OCI-LY7 (cell line): ENCODE data around the gene MAP3K1. TPM values are rescaled to one million over a fixed set of nuclear protein-coding genes. Genes with fewer than 3 reads are reported as not detected.

Experiments
- BruUV-seq: library from RNA; stranded (reverse); fragments of 400-500 nt; replicated peaks from 2 replicates; lab custom pipeline; 2021; lab: Mats Ljungman, UMichigan
- CTCF ChIA-PET: fragments of 300-600 bp; sonication (Branson Sonifier 250); formaldehyde crosslinking; loops from one replicate; lab custom pipeline; 2022; ENCODE audit warnings: antibody characterized with exemption; ENCODE audit not compliant: unreplicated experiment; lab: Charles Lee
- POLR2A ChIA-PET: fragments of 300-600 bp; sonication (Branson Sonifier 250); formaldehyde crosslinking; loops from one replicate; lab custom pipeline; 2022; ENCODE audit warnings: antibody characterized with exemption; lab: Charles Lee
- DNase-seq: peaks from one replicate; pipeline ENCODE4 v3.0.0-alpha.2; 2015; ENCODE audit warnings: low spot score
- H2AFZ ChIP-seq: fragments of 200-600 bp; sonication (generic), shearing (Covaris generic); 2 replicates; pipeline ENCODE4 v1.6.1; 2014; ENCODE audit warnings: mild to moderate bottlenecking, antibody characterized with exemption, low read length, moderate library complexity
- H3K27ac ChIP-seq: fragments of 200-600 bp; sonication (generic); 2 replicates; pipeline ENCODE4 v1.5.1; 2014; ENCODE audit warnings: mixed run types, low read depth, mild to moderate bottlenecking, moderate library complexity, low read length, inconsistent platforms; ENCODE audit not compliant: poor library complexity, severe bottlenecking
- H3K36me3 ChIP-seq: fragments of 200-600 bp; sonication (generic); 2 replicates; pipeline ENCODE4 v1.6.1; 2014; ENCODE audit warnings: mild to moderate bottlenecking, antibody characterized with exemption, low read length, moderate library complexity, mixed read lengths; ENCODE audit not compliant: insufficient read depth
- H3K4me1 ChIP-seq: fragments of 200-600 bp; sonication (generic); 2 replicates; pipeline ENCODE4 v1.5.1; 2014; ENCODE audit warnings: mild to moderate bottlenecking, low read length; ENCODE audit not compliant: insufficient read depth, poor library complexity, severe bottlenecking
- H3K4me2 ChIP-seq: fragments of 200-600 bp; sonication (generic); 2 replicates; pipeline ENCODE4 v1.6.1; 2014; ENCODE audit warnings: mild to moderate bottlenecking, low read length
- H3K4me3 ChIP-seq: fragments of 200-600 bp; sonication (generic); 2 replicates; pipeline ENCODE4 v1.5.1; 2014; ENCODE audit warnings: mild to moderate bottlenecking, low read depth, low read length; ENCODE audit not compliant: poor library complexity, severe bottlenecking
- H3K79me2 ChIP-seq: fragments of 200-600 bp; sonication (generic); 2 replicates; pipeline ENCODE4 v1.6.1; 2016; ENCODE audit warnings: low read depth, mild to moderate bottlenecking, low read length, moderate library complexity, mixed read lengths; ENCODE audit not compliant: insufficient read depth
- H3K9me2 ChIP-seq: fragments of 200-600 bp; sonication (generic); 2 replicates; pipeline ENCODE4 v1.6.1; 2016; ENCODE audit warnings: mild to moderate bottlenecking, low read length, mixed read lengths; ENCODE audit not compliant: insufficient read depth
- H3K9me3 ChIP-seq: fragments of 200-600 bp; sonication (generic); 2 replicates; pipeline ENCODE4 v1.6.1; 2014; ENCODE audit warnings: mild to moderate bottlenecking, mixed run types, low read length, mixed read lengths
- H4K20me1 ChIP-seq: fragments of 200-600 bp; sonication (generic); 2 replicates; pipeline ENCODE4 v1.6.1; 2014; ENCODE audit warnings: mild to moderate bottlenecking, antibody characterized with exemption, low read length, moderate library complexity, mixed read lengths; ENCODE audit not compliant: insufficient read depth
- CTCF ChIP-seq: fragments of 200-600 bp; sonication (generic); conservative IDR thresholded peaks from 2 replicates; pipeline ENCODE4 v1.5.1; 2014; ENCODE audit warnings: mild to moderate bottlenecking, antibody characterized with exemption, low read length, moderate library complexity, mixed read lengths
- EZH2phosphoT487 ChIP-seq: fragments of 200-600 bp; sonication (generic); IDR thresholded peaks from 2 replicates; pipeline ENCODE4 v1.6.1; 2018; ENCODE audit warnings: low read depth, borderline replicate concordance, mild to moderate bottlenecking, mixed run types, antibody characterized with exemption, low read length, moderate library complexity, mixed read lengths
- intact Hi-C: fragments of 100-400 bp; cut with micrococcal nuclease; formaldehyde crosslinking; loops from one replicate; pipeline ENCODE4 v1.10.0; 2022; ENCODE audit not compliant: unreplicated experiment
- total RNA-seq, 2 experiments: library from RNA; depleted of rRNA in 1 of 2; stranded (reverse); fragments of >200 nt in 1 of 2; shearing (Covaris generic) in 1 of 2; gene quantifications; 2 replicates each; pipeline ENCODE4 v1.2.3, GENCODE V29; 2014 to 2022

Gene MAP3K1
- total RNA-seq, 2 experiments from 2014 or later = 29.4 to 29.9 TPM

DNA sequence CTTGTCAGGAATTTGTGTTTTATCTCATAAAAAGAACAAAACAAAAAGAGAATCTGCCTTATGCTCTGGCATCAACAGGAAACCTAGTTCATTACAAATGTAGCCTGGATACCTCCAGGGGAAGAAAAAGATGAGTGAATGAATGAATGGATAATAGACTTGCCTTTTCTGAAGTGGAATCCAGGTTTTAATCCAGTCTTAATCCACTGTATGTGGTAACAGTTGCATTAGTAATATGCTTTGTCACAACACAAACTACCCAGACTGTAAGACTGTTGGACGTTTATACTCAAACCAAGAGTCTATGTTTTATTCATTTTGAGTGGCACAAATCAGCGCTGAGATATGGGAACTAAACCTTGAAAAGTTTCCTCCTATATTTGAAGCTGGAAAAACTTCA is 32.1 kb upstream of the MAP3K1 start:
- no peaks in the 10 kb centered on the region for H3K79me2 ChIP-seq
- no peak overlapping the region for H3K4me2 ChIP-seq
- no peaks in the 10 kb centered on the region for H4K20me1 ChIP-seq
- intact Hi-C loops = no loop called here
- H3K9me2 ChIP-seq = no peaks in the 10 kb centered on the region
- TF ChIP-seq CTCF (no peak), EZH2phosphoT487 (no peak)
- H2AFZ ChIP-seq = no peak overlapping the region
- no peak overlapping the region for H3K27ac ChIP-seq
- H3K4me3 ChIP-seq = no peak overlapping the region
- H3K9me3 ChIP-seq = no peaks in the 10 kb centered on the region
- ChIA-PET CTCF (no interaction called here), POLR2A (interaction anchor here (0.6 to 1.8 kb wide), 5 partner anchors 8 to 738 kb away, joined by 3 to 6 read pairs (median 3); no protein-coding TSS in a partner anchor)
- no peak for DNase-seq
- H3K36me3 ChIP-seq = no peaks in the 10 kb centered on the region
- no TSS peak for BruUV-seq
- H3K4me1 ChIP-seq = no peaks in the 10 kb centered on the region

GRCh38 chr5:56786346-56786745 is 29.0 kb upstream of the MAP3K1 start:
- CTCF ChIA-PET = no interaction called here
- POLR2A ChIA-PET = no interaction called here

More at GRCh38 chr5:56786346-56786745, 29.0 kb upstream of the MAP3K1 start:
- no peak overlapping the region for H3K27ac ChIP-seq
- BruUV-seq = no TSS peak
- intact Hi-C loops = no loop called here
- no peaks in the 10 kb centered on the region for H3K36me3 ChIP-seq
- no peak for TF ChIP-seq EZH2phosphoT487
- TF ChIP-seq CTCF = no peak
- H2AFZ ChIP-seq = no peak overlapping the region
- no peak overlapping the region for H3K4me3 ChIP-seq
- no peaks in the 10 kb centered on the region for H3K4me1 ChIP-seq
- H3K79me2 ChIP-seq = no peaks in the 10 kb centered on the region
- no peak overlapping the region for H3K4me2 ChIP-seq
- H3K9me2 ChIP-seq = no peaks in the 10 kb centered on the region
- H3K9me3 ChIP-seq = no peaks in the 10 kb centered on the region
- DNase-seq = no peak
- H4K20me1 ChIP-seq = no peaks in the 10 kb centered on the region
